Lower leg skin (tissue), 3 donors: ENCODE data around the gene PIGN.

Source experiments
- CTCF ChIP-seq, 3 donors: fragments of 450-650 bp; IDR thresholded peaks; one replicate each; pipeline ENCODE4 v1.5.1; 2016; ENCODE audit warnings: antibody characterized with exemption in 3 of 3, mild to moderate bottlenecking in 3 of 3, moderate library complexity in 2 of 3
- POLR2A ChIP-seq, 2 donors: fragments of 450-650 bp; IDR thresholded peaks; one replicate each; pipeline ENCODE4 v1.6.1; 2016 to 2017; ENCODE audit warnings: antibody characterized with exemption in 2 of 2, mild to moderate bottlenecking in 1 of 2, moderate library complexity in 1 of 2

GRCh38 chr18:61991836-61992235 is 195.0 kb downstream of the PIGN start:
- no peak for TF ChIP-seq CTCF (IDR thresholded peaks at IDR 0.05)
- no peak for TF ChIP-seq POLR2A (IDR thresholded peaks at IDR 0.05)
